Fibroblast of lung (primary cell): Measurements from ENCODE around the gene TMEM120A.

Experiments
- EZH2 ChIP-seq: IDR thresholded peaks from 2 replicates; pipeline ENCODE4 v1.5.1; 2012; ENCODE audit warnings: low read length, control low read depth, mild to moderate bottlenecking; ENCODE audit errors: missing control alignments
- TF ChIP-seq, protein P1 (sequence below), 2 donors: IDR thresholded peaks in 1 of 2; conservative IDR thresholded peaks in 1 of 2; 1 replicate in 1 of 2; 2 replicates in 1 of 2; pipeline ENCODE4 v1.5.1; 2011 to 2012; ENCODE audit warnings: low read length in 2 of 2, control low read depth in 1 of 2, inconsistent platforms in 1 of 2, low read depth in 1 of 2, mild to moderate bottlenecking in 1 of 2

GRCh38 chr7:75967055-75967454 lies 27.3 kb downstream of the TMEM120A start:
- TF ChIP-seq EZH2, result no peak
- TF ChIP-seq, protein P1, sequence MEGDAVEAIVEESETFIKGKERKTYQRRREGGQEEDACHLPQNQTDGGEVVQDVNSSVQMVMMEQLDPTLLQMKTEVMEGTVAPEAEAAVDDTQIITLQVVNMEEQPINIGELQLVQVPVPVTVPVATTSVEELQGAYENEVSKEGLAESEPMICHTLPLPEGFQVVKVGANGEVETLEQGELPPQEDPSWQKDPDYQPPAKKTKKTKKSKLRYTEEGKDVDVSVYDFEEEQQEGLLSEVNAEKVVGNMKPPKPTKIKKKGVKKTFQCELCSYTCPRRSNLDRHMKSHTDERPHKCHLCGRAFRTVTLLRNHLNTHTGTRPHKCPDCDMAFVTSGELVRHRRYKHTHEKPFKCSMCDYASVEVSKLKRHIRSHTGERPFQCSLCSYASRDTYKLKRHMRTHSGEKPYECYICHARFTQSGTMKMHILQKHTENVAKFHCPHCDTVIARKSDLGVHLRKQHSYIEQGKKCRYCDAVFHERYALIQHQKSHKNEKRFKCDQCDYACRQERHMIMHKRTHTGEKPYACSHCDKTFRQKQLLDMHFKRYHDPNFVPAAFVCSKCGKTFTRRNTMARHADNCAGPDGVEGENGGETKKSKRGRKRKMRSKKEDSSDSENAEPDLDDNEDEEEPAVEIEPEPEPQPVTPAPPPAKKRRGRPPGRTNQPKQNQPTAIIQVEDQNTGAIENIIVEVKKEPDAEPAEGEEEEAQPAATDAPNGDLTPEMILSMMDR (conservative IDR thresholded peaks at IDR 0.05 in 1 of 2, IDR thresholded peaks at IDR 0.05 in 1 of 2; ENCODE audit: low read depth in 1 of 2, low read length in 2 of 2), result no peak
